Brain microvascular endothelial cell (primary cell): ENCODE data around the gene BRIP1.

Experiments
- DNase-seq: peaks from one replicate; pipeline ENCODE4 v3.0.0-alpha.2; 2020
- H3K27ac ChIP-seq: fragments of 250-450 bp; sonication (Bioruptor Pico); 2 replicates; pipeline ENCODE4 v1.5.1; 2020; ENCODE audit warnings: mild to moderate bottlenecking, moderate library complexity
- H3K27me3 ChIP-seq: fragments of 250-450 bp; sonication (Bioruptor Pico); replicated peaks from 2 replicates; pipeline ENCODE4 v1.5.1; 2020; ENCODE audit warnings: mild to moderate bottlenecking
- H3K36me3 ChIP-seq: fragments of 250-450 bp; sonication (Bioruptor Pico); replicated peaks from 2 replicates; pipeline ENCODE4 v1.5.1; 2020; ENCODE audit warnings: mild to moderate bottlenecking
- H3K4me3 ChIP-seq: 2 replicates; pipeline ENCODE4 v1.5.1; 2011; ENCODE audit warnings: low read depth, mild to moderate bottlenecking, control low read depth, low read length, moderate library complexity
- in situ Hi-C: cut with HindIII; loops from 2 replicates; pipeline ENCODE4 v1.10.0; 2017; ENCODE audit warnings: low sequenced_read_pairs, low pct_ligation_motif_present
- TF ChIP-seq, protein P1 (sequence below): IDR thresholded peaks from 2 replicates; pipeline ENCODE4 v1.5.1; 2011; ENCODE audit warnings: low read depth, mild to moderate bottlenecking, moderate library complexity, low read length, control low read depth, inconsistent platforms; ENCODE audit errors: missing control alignments

BRIP1 gene

DNA sequence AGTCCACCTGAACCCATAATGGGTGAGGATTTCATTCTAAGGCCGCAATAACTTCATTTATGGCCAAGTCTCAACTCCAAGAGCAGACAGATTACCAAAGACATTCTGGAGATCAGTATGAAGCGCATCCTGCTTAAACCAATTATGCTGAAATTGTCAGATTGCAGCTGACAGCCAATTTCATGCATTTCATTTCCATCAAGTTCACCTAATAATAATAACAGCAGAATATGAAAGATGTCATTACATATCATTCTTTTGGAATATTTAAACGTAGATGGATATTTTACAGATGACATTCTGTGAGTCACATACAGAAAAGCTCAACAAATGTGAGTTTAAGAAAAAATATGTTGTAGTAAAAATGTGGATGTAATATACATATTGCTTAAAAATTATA is 217.4 kb downstream of the BRIP1 start:
- Histone ChIP-seq H3K27me3 (no peaks in the 10 kb centered on the region), H3K27ac (no peak overlapping the region), H3K36me3 (no peaks in the 10 kb centered on the region), H3K4me3 (no peak overlapping the region)
- in situ Hi-C loops = no loop called here
- TF ChIP-seq, protein P1, sequence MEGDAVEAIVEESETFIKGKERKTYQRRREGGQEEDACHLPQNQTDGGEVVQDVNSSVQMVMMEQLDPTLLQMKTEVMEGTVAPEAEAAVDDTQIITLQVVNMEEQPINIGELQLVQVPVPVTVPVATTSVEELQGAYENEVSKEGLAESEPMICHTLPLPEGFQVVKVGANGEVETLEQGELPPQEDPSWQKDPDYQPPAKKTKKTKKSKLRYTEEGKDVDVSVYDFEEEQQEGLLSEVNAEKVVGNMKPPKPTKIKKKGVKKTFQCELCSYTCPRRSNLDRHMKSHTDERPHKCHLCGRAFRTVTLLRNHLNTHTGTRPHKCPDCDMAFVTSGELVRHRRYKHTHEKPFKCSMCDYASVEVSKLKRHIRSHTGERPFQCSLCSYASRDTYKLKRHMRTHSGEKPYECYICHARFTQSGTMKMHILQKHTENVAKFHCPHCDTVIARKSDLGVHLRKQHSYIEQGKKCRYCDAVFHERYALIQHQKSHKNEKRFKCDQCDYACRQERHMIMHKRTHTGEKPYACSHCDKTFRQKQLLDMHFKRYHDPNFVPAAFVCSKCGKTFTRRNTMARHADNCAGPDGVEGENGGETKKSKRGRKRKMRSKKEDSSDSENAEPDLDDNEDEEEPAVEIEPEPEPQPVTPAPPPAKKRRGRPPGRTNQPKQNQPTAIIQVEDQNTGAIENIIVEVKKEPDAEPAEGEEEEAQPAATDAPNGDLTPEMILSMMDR = no peak
- no peak for DNase-seq

DNA sequence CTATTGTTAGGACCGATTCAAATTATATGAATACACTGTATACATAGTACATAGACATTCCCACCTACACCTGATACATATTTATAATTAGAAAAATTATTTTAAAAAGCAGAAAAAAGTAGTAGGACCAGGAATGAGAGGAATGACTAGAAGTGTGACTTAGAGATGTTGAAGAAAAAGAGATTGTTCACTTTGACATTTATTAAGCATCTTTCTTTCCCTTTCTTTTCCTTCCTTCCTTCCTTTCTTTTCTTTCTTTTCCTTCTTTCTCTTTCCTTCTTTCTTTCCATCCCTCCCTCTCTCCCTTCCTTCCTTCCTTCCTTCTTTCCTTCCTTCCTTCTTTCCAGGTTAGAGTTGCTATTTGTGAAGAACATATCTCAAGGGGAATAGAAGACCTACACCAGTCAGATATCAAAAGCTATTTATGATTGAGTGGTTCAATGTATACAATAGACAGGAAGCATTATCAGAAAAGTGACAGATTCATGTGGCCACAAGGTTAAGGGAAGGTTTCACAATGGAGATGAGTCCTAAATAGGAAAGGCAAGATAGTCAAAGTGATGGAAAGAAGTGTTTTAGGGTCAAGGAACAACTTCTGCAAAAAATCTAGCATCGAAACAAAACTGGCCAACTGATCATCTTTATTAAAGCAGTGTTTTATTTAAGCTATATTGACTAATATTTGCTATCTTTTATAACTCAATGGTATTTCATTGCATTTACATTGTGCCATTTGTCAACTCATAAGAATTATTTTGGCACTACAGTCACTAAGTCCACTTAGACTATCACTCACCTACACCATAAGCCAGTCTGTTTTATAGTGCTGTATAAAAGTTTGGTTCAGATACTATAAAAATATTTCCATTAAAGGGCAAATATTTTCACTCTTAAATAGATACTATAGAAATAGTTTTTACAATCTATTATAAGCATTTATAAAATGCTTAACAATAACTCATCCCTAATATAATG is 218.2 kb downstream of the BRIP1 start:
- H3K27ac ChIP-seq = no peak overlapping the region
- no peaks in the 10 kb centered on the region for H3K36me3 ChIP-seq
- no peak for DNase-seq
- no peaks in the 10 kb centered on the region for H3K27me3 ChIP-seq
- in situ Hi-C loops = no loop called here
- TF ChIP-seq, protein P1 = no peak
- H3K4me3 ChIP-seq = no peak overlapping the region

DNA sequence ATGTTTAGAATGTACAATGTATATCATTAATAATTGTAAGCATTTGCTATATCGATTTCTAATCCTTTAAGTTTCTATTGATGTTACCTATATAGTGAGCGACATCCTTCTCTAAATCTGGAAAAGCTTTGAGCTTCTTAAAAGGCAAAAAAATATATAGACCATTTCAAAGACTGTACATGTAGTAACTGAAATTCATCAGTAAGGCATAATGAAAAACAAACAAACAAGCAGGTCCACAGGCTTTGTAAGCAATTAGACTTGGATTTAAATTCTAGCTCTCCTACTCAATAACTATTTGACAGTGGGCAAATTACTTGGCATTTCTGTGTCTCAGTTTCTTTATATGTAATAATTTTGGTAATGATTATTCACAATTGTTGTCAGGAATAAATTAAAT is 220.6 kb downstream of the BRIP1 start:
- in situ Hi-C loops = no loop called here

DNA sequence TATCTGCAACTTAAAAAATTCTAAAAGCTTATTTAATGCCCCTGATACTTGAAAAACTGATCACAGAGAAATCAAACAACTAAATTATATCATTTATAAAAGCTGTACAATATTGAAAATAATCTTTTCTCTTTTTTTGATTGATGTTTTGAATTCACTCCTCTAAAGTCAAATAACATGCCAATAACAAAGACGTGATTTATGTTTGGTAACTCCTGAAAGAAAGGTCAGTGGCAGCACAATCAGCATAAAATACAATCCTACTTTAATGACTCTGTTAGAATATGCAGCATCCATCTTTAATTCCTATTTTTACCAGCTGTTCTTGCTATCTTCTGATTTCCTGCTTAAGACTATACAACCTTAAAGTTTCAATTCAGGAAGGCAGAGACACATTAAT is 221.6 kb downstream of the BRIP1 start:
- Histone ChIP-seq H3K4me3 (no peak overlapping the region), H3K27ac (no peak overlapping the region), H3K36me3 (no peaks in the 10 kb centered on the region), H3K27me3 (no peaks in the 10 kb centered on the region)
- in situ Hi-C loops = no loop called here
- DNase-seq = no peak
- TF ChIP-seq, protein P1 = no peak

More for the DNA sequence above, 220.6 kb downstream of the BRIP1 start:
- Histone ChIP-seq H3K36me3 (no peaks in the 10 kb centered on the region), H3K4me3 (no peak overlapping the region), H3K27ac (no peak overlapping the region), H3K27me3 (no peaks in the 10 kb centered on the region)
- TF ChIP-seq, protein P1 = no peak
- no peak for DNase-seq

DNA sequence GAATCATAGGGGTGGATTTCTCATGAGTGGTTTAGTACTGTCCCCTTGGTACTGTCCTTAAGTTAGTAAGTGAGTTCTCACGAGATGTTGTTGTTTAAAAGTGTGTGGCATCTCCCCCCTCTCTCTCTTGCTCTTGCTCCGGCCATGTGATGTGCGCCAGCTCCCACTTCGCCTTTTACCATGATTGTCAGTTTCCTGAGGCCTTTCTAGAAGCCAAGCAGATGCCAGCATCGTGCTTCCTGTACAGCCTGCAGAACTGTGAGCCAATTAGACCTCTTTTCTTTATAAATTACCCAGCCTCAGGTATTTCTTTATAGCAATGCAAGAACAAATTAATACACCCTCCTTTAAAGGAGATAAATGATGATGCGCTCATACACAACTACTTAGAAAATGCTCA is 222.2 kb downstream of the BRIP1 start:
- in situ Hi-C loops = no loop called here
- no peak overlapping the region for H3K4me3 ChIP-seq
- no peaks in the 10 kb centered on the region for H3K27me3 ChIP-seq
- TF ChIP-seq, protein P1 = no peak
- no peak for DNase-seq
- H3K36me3 ChIP-seq = no peaks in the 10 kb centered on the region
- H3K27ac ChIP-seq = no peak overlapping the region
